GM20000 (cell line): Measurements from ENCODE around the gene ANTXR1.

ENCODE experiments used
- DNase-seq: peaks from one replicate; pipeline ENCODE4 v3.0.0; 2012; ENCODE audit warnings: low spot score
- TF ChIP-seq, protein P1 (sequence below): IDR thresholded peaks from 2 replicates; pipeline ENCODE4 v1.5.1; 2012; ENCODE audit warnings: mild to moderate bottlenecking, control low read depth; ENCODE audit errors: extremely low read depth, missing control alignments

The ANTXR1 gene

GRCh38 chr2:69156624-69157023 lies 143.6 kb downstream of the ANTXR1 start:
- TF ChIP-seq, protein P1, sequence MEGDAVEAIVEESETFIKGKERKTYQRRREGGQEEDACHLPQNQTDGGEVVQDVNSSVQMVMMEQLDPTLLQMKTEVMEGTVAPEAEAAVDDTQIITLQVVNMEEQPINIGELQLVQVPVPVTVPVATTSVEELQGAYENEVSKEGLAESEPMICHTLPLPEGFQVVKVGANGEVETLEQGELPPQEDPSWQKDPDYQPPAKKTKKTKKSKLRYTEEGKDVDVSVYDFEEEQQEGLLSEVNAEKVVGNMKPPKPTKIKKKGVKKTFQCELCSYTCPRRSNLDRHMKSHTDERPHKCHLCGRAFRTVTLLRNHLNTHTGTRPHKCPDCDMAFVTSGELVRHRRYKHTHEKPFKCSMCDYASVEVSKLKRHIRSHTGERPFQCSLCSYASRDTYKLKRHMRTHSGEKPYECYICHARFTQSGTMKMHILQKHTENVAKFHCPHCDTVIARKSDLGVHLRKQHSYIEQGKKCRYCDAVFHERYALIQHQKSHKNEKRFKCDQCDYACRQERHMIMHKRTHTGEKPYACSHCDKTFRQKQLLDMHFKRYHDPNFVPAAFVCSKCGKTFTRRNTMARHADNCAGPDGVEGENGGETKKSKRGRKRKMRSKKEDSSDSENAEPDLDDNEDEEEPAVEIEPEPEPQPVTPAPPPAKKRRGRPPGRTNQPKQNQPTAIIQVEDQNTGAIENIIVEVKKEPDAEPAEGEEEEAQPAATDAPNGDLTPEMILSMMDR, result no peak
- DNase-seq, result no peak

DNA sequence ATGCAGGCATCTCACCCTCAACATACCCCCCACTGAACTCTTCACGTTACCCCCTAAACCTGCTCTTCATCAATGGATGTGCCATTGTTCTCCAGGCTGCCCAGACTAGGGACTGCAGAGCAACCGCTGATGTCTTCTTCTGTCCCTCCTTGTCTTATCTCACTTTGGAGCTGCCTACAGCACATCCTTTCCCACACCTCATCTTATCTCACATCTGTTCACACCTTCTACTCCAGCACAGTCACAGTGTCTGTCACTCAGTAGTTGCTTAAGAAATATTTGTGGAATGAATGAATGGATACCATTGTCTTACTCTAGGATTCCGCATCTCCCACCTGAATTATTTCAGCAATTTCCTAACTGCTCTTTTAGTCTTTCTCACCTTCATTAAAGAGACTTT lies 144.5 kb downstream of the ANTXR1 start:
- TF ChIP-seq, protein P1, result no peak
- no peak for DNase-seq

GRCh38 chr2:69159986-69160385 lies 147.0 kb downstream of the ANTXR1 start:
- no peak for DNase-seq
- TF ChIP-seq, protein P1, result no peak

DNA sequence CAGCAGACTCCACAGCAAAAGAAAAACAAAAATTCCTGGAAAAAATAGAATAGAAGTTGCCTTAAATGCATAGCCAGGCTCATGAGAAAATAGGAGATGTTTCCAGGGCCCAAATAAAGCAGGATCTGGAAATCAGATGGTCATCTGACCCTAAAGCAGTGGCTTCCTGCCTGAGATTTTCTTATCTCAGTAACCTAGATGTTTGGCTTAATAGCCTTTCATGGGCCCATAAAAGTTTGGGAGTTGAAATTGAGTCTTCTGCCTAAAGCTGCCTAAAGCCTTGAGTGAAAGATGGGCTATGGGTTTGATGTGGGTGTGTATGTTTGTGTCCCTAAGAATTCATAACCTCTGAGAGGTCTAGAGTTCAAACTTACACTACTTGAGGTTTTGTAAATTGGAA lies 149.1 kb downstream of the ANTXR1 start:
- TF ChIP-seq, protein P1, result no peak
- DNase-seq, result no peak

- TF ChIP-seq, protein P1, result no peak
- DNase-seq, result no peak
Measured at GRCh38 chr2:69163109-69163508, 150.1 kb downstream of the ANTXR1 start.

DNA sequence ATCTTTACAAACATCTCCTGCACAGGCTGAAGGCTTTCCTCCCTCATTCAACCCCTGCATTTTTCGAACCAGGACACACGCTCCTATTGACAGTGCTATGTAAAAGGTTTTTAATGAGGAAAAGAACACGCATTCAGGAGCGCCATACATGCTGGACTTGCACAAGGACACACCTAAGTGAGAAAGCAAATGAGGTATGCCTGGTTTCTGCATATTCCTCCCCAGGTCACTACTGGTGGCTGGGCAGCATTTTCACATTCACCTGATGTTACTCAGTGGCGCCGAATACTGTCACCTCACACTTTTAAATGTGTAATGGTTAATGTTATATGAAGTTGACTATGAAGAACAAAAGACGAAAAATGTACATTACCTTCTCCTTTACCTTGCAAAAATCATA lies 150.6 kb downstream of the ANTXR1 start:
- TF ChIP-seq, protein P1, result no peak
- no peak for DNase-seq

- TF ChIP-seq, protein P1, result no peak
- DNase-seq, result no peak
Measured at GRCh38 chr2:69164061-69164778, 151.2 kb downstream of the ANTXR1 start.
